Endothelial cell of umbilical vein (primary cell): Measurements from ENCODE around the gene SP9. TPM values are rescaled to one million over a fixed set of nuclear protein-coding genes. Genes with fewer than 3 reads are reported as not detected.
"Not testable (repeated sequence)": the region's sequence is repeated elsewhere in the genome, so short reads cannot be mapped to it uniquely, and the experiment has no call there.

Source experiments
- BruUV-seq: library from RNA; stranded (reverse); fragments of 400-500 nt; replicated peaks from 2 replicates; lab custom pipeline; 2021; lab: Mats Ljungman, UMichigan
- CTCF ChIA-PET: fragments of 300-600, 350-600 bp; sonication (Branson Sonifier 250); formaldehyde crosslinking; loops from one replicate; lab custom pipeline; 2021; ENCODE audit warnings: antibody characterized with exemption, inconsistent platforms; lab: Charles Lee
- POLR2A ChIA-PET: fragments of 300-600, 350-600 bp; sonication (Branson Sonifier 250); formaldehyde crosslinking; loops from one replicate; lab custom pipeline; 2021; ENCODE audit warnings: antibody characterized with exemption, inconsistent platforms; lab: Charles Lee
- DNase-seq: peaks from one replicate; pipeline ENCODE4 v3.0.0-alpha.2; 2011; ENCODE audit warnings: low read depth, low spot score
- FAIRE-seq: peaks from 2 replicates; lab custom pipeline; 2011; peaks lifted over from hg19 to GRCh38; lab: Jason Lieb, UNC
- H2AFZ ChIP-seq: 2 replicates; pipeline ENCODE4 v1.6.0; 2012; ENCODE audit warnings: low read depth, low read length, control low read depth, inconsistent platforms
- H3K27ac ChIP-seq: 2 replicates; pipeline ENCODE4 v1.5.1; 2011; ENCODE audit warnings: low read depth, mild to moderate bottlenecking, control low read depth, low read length, moderate library complexity; ENCODE audit not compliant: insufficient read depth
- H3K27me3 ChIP-seq, 2 experiments: 2 replicates each; pipeline versions ENCODE4 v1.6.0 to v1.6.1; 2011; ENCODE audit warnings: low read length in 2 of 2, mixed read lengths in 1 of 2; ENCODE audit not compliant: control insufficient read depth in 2 of 2, insufficient read depth in 2 of 2
- H3K36me3 ChIP-seq, 2 experiments: 2 replicates in 1 of 2; 3 replicates in 1 of 2; pipeline ENCODE4 v1.5.1; 2011; ENCODE audit warnings: low read length in 2 of 2, mild to moderate bottlenecking in 1 of 2, moderate library complexity in 1 of 2; ENCODE audit not compliant: control insufficient read depth in 2 of 2, insufficient read depth in 2 of 2; ENCODE audit errors: extremely low read depth in 1 of 2
- H3K4me1 ChIP-seq: 3 replicates; pipeline ENCODE4 v1.5.1; 2011; ENCODE audit warnings: mild to moderate bottlenecking, low read length; ENCODE audit not compliant: control insufficient read depth, insufficient read depth; ENCODE audit errors: extremely low read depth
- H3K4me2 ChIP-seq: 2 replicates; pipeline ENCODE4 v1.6.1; 2011; ENCODE audit warnings: low read length, control low read depth, mixed read lengths; ENCODE audit not compliant: insufficient read depth
- H3K4me3 ChIP-seq, 3 experiments: fragments of 200-600 bp in 1 of 3; sonication (generic), shearing (Covaris generic) in 1 of 3; replicated peaks in 1 of 3; 2 replicates each; pipeline ENCODE4 v1.5.1; 2011 to 2016; ENCODE audit warnings: control low read depth in 3 of 3, low read length in 3 of 3, mild to moderate bottlenecking in 2 of 3, inconsistent platforms in 1 of 3, low read depth in 1 of 3, moderate library complexity in 1 of 3; ENCODE audit not compliant: insufficient read depth in 1 of 3
- H3K79me2 ChIP-seq: 2 replicates; pipeline ENCODE4 v1.6.0; 2012; ENCODE audit warnings: low read length, inconsistent platforms; ENCODE audit not compliant: control insufficient read depth, insufficient read depth
- H3K9ac ChIP-seq: replicated peaks from 2 replicates; pipeline ENCODE3; 2011; ENCODE audit warnings: low read length, control low read depth; ENCODE audit not compliant: insufficient read depth; ENCODE audit errors: extremely low read depth
- H3K9me1 ChIP-seq: replicated peaks from 3 replicates; pipeline ENCODE4 v1.6.0; 2011; ENCODE audit warnings: mild to moderate bottlenecking, low read length; ENCODE audit not compliant: control insufficient read depth, insufficient read depth; ENCODE audit errors: extremely low read depth
- H3K9me3 ChIP-seq: replicated peaks from 2 replicates; pipeline ENCODE4 v1.5.1; 2012; ENCODE audit warnings: low read length, inconsistent platforms; ENCODE audit not compliant: control insufficient read depth, insufficient read depth
- H4K20me1 ChIP-seq: replicated peaks from 2 replicates; pipeline ENCODE3; 2011; ENCODE audit warnings: mild to moderate bottlenecking, low read length; ENCODE audit not compliant: control insufficient read depth, insufficient read depth; ENCODE audit errors: extremely low read depth
- FOS ChIP-seq: IDR thresholded peaks from 2 replicates; pipeline ENCODE4 v1.6.1; 2011; ENCODE audit warnings: mild to moderate bottlenecking, low read length, moderate library complexity, borderline replicate concordance; ENCODE audit not compliant: insufficient read depth
- JUN ChIP-seq: IDR thresholded peaks from 2 replicates; pipeline ENCODE4 v1.6.1; 2011; ENCODE audit warnings: borderline replicate concordance, low read depth; ENCODE audit not compliant: insufficient read length, insufficient read depth
- POLR2A ChIP-seq: IDR thresholded peaks from 2 replicates; pipeline ENCODE4 v1.6.1; 2012; ENCODE audit warnings: low read depth, mild to moderate bottlenecking, control low read depth, low read length
- POLR2AphosphoS5 ChIP-seq: IDR thresholded peaks from 2 replicates; pipeline ENCODE4 v1.6.1; 2012; ENCODE audit warnings: low read depth, mild to moderate bottlenecking, control low read depth, low read length, moderate library complexity; ENCODE audit not compliant: insufficient read depth
- dilution Hi-C: fragments of 300-500 bp; cut with MboI; formaldehyde crosslinking; loops from one replicate; pipeline ENCODE4 v1.15.0; 2019; ENCODE audit warnings: low sequenced_read_pairs; ENCODE audit not compliant: extremely low pct_ligation_motif_present
- intact Hi-C: fragments of 100-400 bp; cut with micrococcal nuclease; formaldehyde crosslinking; loops from one replicate; pipeline ENCODE4 v1.10.0; 2022
- polyA plus RNA-seq, 4 experiments: library from polyadenylated mRNA; depleted of rRNA in 3 of 4; stranded (reverse) in 3 of 4; unstranded in 1 of 4; fragments of >200 nt; gene quantifications; 2 replicates each; pipeline versions ENCODE4 v1.2.1 to v1.2.3, GENCODE V29; 2011 to 2012; ENCODE audit warnings: missing spikeins in 1 of 4
- total RNA-seq: library from RNA; stranded (reverse); gene quantifications from 2 replicates; pipeline ENCODE4 v1.2.3, GENCODE V29; 2021

SP9 gene
- total and polyA plus RNA-seq, 2 donors (not counting 3 experiments of a cell fraction or from before 2014, with no cell fraction given), result not detected

GRCh38 chr2:174362949-174363348, 28.2 kb downstream of the SP9 start:
- no peak overlapping the region for H3K9ac ChIP-seq
- FAIRE-seq (no peak), DNase-seq (no peak)
- intact Hi-C loops, result no loop called here
- no peaks in the 10 kb centered on the region for H3K4me1 ChIP-seq
- no TSS peak for BruUV-seq
- H2AFZ ChIP-seq, result no peak overlapping the region
- H4K20me1 ChIP-seq, result no peaks in the 10 kb centered on the region
- POLR2A ChIA-PET, result no interaction called here
- H3K36me3 ChIP-seq, result peaks cover 0 to 7% of the 10 kb centered on the region in 2 experiments
- TF ChIP-seq JUN (no peak), POLR2A (no peak), FOS (no peak), POLR2AphosphoS5 (no peak)
- CTCF ChIA-PET, result interaction anchor here (2.1 kb wide), 1 partner anchor 13 kb away, joined by 6 read pairs; no protein-coding TSS in a partner anchor
- no peaks in the 10 kb centered on the region for H3K27me3 ChIP-seq
- H3K4me3 ChIP-seq, result no peak overlapping the region
- dilution Hi-C loops, result no loop called here
- no peak overlapping the region for H3K4me2 ChIP-seq
- H3K27ac ChIP-seq, result no peak overlapping the region
- H3K9me1 ChIP-seq, result no peaks in the 10 kb centered on the region
- H3K79me2 ChIP-seq, result no peaks in the 10 kb centered on the region
- no peaks in the 10 kb centered on the region for H3K9me3 ChIP-seq

- H3K9ac ChIP-seq, POLR2A ChIA-PET, H3K27me3 ChIP-seq, H3K79me2 ChIP-seq, H3K9me1 ChIP-seq, H3K4me1 ChIP-seq, BruUV-seq, FAIRE-seq, H3K4me2 ChIP-seq, dilution Hi-C loops, H3K9me3 ChIP-seq, H3K27ac ChIP-seq, H4K20me1 ChIP-seq, H3K36me3 ChIP-seq, intact Hi-C loops, H3K4me3 ChIP-seq, H2AFZ ChIP-seq, DNase-seq: not testable (repeated sequence)
- CTCF ChIA-PET, result interaction anchor here (2.1 kb wide), 1 partner anchor 13 kb away, joined by 6 read pairs; no protein-coding TSS in a partner anchor
These were observed 28.9 kb downstream of the SP9 start for GRCh38 chr2:174363492-174364225.
